Measurements from ENCODE around the gene ADGRB2.

- TF ChIP-seq ZFP41 (tag by site-specific recombination; IDR thresholded peaks at IDR 0.05; ENCODE audit: borderline replicate concordance) (no peak), CTCF (tag by site-specific recombination; IDR thresholded peaks at IDR 0.05) (no peak), ZEB2 (tag by site-specific recombination; IDR thresholded peaks at IDR 0.05) (no peak), HIC1 (tag by site-specific recombination; IDR thresholded peaks at IDR 0.05) (no peak), KLF10 (tag by site-specific recombination; IDR thresholded peaks at IDR 0.05) (no peak), ZNF549 (tag by site-specific recombination; IDR thresholded peaks at IDR 0.05) (no peak), SETDB1 (IDR thresholded peaks at IDR 0.05; ENCODE audit: insufficient read length, low read length) (no peak), ZSCAN30 (tag by site-specific recombination; IDR thresholded peaks at IDR 0.05) (no peak), ZBTB10 (tag by site-specific recombination; IDR thresholded peaks at IDR 0.05) (no peak), ZNF792 (tag by site-specific recombination; IDR thresholded peaks at IDR 0.05) (no peak), ZBTB7A (tag by site-specific recombination; IDR thresholded peaks at IDR 0.05; ENCODE audit: low read depth) (no peak), PBX3 (CRISPR knock-in tag; IDR thresholded peaks at IDR 0.05) (no peak), ZNF121 (tag by site-specific recombination; IDR thresholded peaks at IDR 0.05) (no peak)
These were observed 45.7 kb downstream of the ADGRB2 start for GRCh38 chr1:31718327-31718897.
